ENCODE data around the gene TIA1. TPM values are rescaled to one million over a fixed set of nuclear protein-coding genes. Genes with fewer than 3 reads are reported as not detected.
"Not testable (repeated sequence)": the region's sequence is repeated elsewhere in the genome, so short reads cannot be mapped to it uniquely, and the experiment has no call there.

The TIA1 gene, protein sequence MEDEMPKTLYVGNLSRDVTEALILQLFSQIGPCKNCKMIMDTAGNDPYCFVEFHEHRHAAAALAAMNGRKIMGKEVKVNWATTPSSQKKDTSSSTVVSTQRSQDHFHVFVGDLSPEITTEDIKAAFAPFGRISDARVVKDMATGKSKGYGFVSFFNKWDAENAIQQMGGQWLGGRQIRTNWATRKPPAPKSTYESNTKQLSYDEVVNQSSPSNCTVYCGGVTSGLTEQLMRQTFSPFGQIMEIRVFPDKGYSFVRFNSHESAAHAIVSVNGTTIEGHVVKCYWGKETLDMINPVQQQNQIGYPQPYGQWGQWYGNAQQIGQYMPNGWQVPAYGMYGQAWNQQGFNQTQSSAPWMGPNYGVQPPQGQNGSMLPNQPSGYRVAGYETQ
- 10 to 100 TPM; 82.2 to 84.0 TPM for total RNA-seq
- long read RNA-seq, full-length matches to known transcripts: 9 of 27 reads
- long read RNA-seq, partial matches to known transcripts: 0 of 27 reads
- long read RNA-seq, other reads (novel, unspliced or antisense): 18 of 27 reads

DNA sequence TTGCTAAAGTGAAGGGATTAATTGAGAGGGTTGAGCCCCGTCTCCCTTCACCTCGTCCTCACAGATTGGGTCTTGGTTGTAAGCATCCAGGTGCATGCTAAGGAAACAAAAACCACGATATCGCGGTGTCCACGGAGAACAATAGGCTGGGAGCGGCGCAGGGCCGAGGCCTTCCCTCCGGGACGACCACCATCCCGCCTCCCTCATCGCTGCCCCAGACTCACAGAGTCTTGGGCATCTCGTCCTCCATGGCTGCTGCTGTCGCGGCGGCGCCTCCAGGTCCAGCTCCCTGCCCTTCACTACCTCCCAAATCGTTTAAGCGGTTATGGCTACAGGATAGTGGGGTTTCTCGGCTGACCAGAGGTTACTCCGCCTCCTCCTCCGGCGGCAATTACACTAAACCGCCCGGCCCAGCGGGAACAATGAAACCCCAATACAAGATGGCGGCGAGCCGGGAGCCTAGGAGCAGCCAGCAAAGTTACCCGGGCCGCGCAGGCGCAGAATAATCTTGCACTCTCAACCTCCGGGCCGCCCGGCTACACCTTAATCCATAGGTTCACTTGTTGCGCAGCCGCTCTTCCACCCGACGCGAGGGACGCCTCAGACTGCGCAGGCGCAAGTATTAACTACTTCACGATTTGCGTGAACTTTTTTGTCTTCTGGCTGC, at the start of gene TIA1:
Gene TIA1 (minus strand): TSS at position 448 of the 667 bp plus-strand sequence. CDS start 198 bp downstream, at position 250.
- DNase-seq (peak; percentile 98 to 99), ATAC-seq (peak; percentile 96)

DNA sequence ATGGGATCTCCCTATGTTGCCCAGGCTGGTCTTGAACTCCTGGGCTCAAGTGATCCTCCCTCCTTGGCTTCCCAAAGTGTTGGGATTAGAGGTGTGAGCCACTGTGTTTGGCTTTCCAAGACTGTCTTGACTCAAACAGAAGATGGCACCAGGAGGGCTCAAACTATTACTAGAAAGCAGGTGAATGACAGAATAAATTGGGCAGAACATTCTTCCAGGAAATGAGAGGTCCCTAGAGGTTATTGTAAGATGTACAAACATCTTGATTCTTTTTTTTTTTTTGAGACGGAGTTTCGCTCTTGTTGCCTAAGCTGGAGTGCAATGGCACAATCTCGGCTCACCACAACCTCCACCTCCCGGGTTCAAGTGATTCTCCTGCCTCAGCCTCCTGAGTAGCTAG, 49.4 kb upstream of the TIA1 start:
- DNase-seq: not testable (repeated sequence)

More for the DNA sequence above, at the start of gene TIA1:
- intact Hi-C loops (cut with DNase I, micrococcal nuclease): no loop called here

DNA sequence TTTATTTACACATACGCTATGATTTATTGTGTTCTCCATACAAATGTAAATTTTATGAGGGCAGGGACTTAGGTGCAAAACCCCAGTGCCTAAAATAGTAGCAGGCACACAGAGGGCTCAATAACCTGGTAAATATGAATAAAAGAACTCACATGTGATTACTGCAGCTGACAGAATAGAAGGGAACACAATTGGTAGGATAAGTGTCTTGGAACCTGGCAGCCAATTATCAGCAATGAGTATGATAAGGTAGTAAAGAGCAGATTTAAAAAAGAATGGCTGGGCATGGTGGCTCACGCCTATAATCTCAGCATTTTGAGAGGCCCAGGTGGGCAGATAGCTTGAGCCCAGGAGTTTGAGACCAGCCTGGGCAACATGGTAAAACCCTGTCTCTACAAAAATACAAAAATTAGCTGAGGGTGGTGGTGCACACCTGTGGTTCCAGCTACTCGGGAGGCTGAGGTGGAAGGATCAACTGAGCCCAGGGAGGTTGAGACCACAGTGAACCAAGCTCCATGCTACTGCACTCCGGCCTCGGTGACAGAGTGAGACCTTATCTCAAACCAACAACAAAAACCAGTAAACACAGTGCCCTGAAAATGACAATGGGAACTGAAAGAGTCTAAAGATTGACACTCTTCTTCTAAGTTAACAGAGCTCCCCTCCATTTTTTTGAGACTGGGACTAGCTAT, 35.2 kb upstream of the TIA1 start:
- ATAC-seq (no peak), DNase-seq (no peak)

More for the DNA sequence above, 49.4 kb upstream of the TIA1 start:
- ATAC-seq; intact Hi-C loops (cut with DNase I, micrococcal nuclease): not testable (repeated sequence)

DNA sequence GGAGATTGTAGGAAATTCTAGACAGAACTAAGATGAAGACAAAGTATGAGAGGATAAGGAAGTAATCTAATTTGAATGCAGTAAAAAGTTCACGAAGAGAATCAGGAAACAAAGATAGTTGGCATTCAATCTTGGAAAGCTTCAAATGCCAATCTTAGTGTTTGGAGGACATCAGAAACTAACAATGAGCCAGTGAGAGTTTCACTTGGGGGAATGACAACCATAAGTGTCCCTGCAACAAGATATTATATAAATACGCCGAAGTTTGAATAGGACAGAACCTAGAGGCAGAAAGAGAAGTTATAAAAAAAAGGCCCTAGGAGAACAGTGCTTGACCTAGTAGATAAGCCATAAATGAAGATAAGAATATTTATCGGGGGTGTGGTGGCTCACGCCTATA, 34.0 kb upstream of the TIA1 start:
- peak; percentile 29 for ATAC-seq
- intact Hi-C loops (cut with DNase I, micrococcal nuclease): no loop called here

More for the DNA sequence above, 35.2 kb upstream of the TIA1 start:
- intact Hi-C loops (cut with DNase I, micrococcal nuclease): no loop called here

DNA sequence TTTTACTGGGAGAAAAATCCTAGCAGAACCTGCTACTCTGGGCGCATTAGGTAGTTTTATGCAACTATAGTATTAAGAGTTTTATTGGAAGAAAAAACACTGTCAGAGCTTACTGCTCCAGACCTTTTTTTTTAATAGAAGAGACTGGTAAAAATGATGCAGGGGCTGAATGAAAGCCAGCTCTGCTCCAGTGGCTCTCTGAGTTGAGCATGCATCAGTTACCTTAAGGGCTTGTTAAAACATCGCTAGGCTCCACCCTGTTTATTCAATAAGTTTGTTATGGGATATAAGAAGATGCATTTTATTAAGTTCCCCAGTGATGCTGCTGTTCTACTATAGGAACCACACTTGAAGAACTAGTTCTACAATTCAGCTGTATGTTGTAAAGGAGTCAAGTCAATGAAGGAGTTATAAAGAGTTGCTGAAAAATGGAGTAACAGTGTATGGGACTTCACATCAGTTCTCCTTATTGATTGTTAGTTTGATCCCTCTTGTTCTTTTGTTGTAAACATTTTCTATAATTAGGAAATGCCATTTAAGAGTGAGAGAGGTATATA, 31.9 kb upstream of the TIA1 start:
- ATAC-seq (no peak), DNase-seq (no peak)
- intact Hi-C loops (cut with DNase I, micrococcal nuclease): no loop called here

More for the DNA sequence above, 34.0 kb upstream of the TIA1 start:
- DNase-seq: no peak

DNA sequence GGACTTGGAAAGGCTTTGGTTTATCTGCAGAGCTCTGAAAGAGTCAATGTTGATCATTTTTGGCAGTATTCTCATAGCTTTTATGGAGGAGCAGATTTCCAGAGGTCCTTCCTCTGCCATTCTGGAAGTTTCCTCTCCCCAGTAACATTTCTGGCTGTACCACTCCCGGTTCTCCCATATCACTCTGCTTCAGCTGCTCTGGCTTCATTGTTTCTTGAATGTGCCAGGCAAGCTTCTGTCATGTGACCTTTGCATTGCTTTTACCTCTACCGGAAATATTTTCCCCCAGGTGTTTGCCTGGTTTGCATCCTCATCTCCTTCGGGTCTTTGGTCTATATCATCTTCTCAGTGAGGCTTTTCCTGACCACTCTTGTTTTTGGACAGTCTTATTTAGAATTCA, 21.9 kb upstream of the TIA1 start:
- DNase-seq: no peak
- intact Hi-C loops (cut with DNase I, micrococcal nuclease): no loop called here
- ATAC-seq: no peak

DNA sequence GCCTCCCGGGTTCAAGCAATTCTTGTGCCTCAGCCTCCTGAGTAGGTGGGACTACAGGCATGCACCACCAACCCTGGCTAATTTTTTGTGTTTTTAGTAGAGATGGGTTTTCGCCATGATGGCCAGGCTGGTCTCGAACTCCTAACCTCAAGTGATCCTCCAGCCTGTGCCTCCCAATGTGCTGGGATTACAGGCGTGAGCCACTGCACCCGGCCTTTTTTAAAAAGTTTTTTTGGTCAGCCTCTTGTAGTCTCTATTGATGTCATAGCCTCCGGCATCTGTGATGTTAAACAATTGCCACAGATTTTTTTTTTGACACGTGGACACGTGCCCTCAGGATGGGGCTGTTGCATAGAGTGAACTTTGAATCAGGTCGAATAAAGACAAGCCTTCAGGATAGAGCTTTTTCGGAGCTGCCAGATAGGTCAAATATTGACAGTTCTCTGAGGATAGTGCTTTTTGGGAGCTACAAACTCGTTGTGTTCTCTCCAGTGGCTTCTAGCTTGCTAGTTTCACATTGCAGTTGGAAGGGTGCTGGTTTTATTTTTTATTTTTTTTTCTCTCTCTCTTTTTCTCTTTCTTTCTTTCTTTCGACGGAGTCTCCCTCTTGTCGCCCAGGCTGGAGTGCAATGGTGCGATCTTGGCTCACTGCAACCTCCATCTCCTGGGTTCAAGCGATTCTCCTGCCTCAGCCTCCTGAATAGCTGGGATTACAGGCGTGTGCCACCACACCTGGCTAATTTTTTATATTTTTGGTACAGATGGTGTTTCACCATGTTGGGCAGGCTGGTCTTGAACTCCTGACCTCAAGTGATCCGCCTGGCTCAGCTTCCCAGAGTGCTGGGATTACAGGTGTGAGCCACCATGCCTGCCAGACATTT, 21.2 kb upstream of the TIA1 start:
- intact Hi-C loops (cut with DNase I, micrococcal nuclease); DNase-seq; ATAC-seq: not testable (repeated sequence)

DNA sequence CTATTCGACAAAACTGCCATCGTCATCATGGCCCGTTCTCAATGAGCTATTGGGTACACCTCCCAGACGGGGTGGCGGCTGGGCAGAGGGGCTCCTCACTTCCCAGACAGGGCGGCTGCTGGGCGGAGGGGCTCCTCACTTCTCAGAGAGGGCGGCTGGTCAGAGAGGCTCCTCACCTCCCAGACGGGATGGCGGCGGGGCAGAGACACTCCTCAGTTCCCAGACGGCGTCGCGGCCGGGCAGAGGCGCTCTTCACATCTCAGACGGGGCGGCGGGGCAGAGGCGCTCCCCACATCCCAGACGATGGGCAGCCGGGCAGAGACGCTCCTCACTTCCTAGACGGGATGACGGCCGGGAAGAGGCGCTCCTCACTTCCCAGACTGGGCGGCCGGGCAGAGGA, 18.5 kb upstream of the TIA1 start:
- not testable (repeated sequence) for ATAC-seq, DNase-seq

DNA sequence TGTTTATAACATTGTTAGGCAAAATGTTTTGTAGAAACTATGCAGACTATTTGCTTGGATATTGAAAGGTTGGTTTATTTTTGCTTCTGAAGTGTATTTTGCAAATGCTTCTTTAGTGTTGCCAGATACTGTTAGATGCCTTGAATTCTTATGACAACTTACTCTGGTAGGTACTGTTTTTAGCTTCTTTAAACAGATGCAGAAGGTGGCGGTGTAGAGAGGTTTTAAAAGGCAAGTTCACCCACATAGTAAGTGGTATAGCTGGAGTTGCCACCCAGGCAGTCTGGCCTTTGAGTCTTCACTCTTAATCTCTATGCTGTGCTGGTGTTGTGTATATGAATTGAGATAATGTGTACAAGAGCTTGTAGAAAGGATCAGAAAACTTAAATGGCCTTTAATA, 13.1 kb upstream of the TIA1 start:
- DNase-seq (no peak), ATAC-seq (no peak)
- intact Hi-C loops (cut with DNase I, micrococcal nuclease): no loop called here

More for the DNA sequence above, 18.5 kb upstream of the TIA1 start:
- intact Hi-C loops (cut with DNase I, micrococcal nuclease): not testable (repeated sequence)

DNA sequence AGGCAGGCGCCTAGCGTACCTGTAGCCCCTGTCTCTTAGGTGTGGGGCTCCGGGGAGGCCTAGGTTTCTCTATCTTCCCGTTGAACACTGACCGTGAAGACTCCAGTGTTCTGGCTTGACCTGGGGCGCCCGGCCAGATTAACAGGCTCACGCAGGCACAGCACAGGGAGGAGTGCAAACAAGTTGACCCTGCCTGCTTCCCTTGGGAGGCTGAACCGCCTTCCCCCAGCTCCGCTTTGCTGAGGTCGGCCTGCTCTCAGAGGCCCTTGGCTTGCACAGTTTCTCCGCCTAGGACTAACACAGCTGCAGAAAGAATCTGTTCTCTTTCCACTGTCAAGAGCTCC, 10.1 kb upstream of the TIA1 start:
- ATAC-seq (peak; percentile 58), DNase-seq (peak; percentile 61 to 65)
- intact Hi-C loops (cut with DNase I, micrococcal nuclease): no loop called here

DNA sequence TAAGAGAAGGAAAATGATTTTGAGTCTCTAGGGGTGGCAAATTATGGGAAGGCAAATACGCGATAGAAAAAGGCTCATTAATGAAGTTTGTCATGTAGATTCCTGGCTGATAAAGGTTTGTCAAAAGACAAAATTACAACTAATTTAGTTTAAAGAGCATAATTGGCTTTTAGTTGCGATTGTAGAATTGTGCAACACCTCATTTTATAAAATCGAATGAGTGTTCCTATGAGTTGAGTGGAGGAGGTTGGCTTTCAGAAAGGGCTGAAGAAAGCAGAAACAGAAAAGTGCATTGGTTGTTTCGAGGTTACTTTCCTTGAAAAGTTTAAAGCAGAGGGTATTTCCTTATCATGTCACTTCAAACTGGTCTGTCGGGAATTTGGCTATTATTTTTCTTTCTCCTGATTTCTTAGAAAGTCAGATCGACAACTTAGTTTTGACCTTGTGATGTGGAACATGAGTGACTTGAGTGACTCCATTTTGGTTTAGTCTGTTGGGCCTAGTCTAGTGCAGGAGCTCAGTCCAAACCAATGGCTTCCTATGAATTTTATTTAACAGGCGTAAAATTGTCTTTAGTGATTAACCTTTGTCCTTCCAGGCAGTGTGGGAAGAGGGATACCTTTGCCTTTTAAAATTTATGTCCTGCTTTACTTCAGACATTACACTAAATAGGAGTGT, 7.3 kb upstream of the TIA1 start:
- no peak for ATAC-seq
- no peak for DNase-seq
- intact Hi-C loops (cut with DNase I, micrococcal nuclease): no loop called here

DNA sequence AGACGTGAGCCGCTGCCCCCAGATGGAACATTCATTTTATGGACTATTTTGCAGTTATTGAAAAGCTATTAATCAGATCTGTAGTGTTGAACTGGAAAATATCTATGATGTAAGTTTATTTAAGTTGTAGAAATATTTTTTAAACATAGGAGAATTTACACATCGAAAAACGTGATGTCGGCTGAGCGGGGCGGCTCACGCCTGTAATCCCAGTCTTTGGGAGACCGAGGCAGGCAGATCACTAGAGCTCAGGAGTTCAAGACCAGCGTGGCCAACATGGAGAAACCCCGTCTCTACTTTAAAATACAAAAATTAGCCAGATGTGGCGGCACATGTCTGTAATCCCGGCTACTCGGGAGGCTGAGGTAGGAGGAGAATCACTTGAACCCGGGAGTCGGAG, 2.0 kb upstream of the TIA1 start:
- intact Hi-C loops (cut with DNase I, micrococcal nuclease): no loop called here
- no peak for ATAC-seq
- no peak for DNase-seq

DNA sequence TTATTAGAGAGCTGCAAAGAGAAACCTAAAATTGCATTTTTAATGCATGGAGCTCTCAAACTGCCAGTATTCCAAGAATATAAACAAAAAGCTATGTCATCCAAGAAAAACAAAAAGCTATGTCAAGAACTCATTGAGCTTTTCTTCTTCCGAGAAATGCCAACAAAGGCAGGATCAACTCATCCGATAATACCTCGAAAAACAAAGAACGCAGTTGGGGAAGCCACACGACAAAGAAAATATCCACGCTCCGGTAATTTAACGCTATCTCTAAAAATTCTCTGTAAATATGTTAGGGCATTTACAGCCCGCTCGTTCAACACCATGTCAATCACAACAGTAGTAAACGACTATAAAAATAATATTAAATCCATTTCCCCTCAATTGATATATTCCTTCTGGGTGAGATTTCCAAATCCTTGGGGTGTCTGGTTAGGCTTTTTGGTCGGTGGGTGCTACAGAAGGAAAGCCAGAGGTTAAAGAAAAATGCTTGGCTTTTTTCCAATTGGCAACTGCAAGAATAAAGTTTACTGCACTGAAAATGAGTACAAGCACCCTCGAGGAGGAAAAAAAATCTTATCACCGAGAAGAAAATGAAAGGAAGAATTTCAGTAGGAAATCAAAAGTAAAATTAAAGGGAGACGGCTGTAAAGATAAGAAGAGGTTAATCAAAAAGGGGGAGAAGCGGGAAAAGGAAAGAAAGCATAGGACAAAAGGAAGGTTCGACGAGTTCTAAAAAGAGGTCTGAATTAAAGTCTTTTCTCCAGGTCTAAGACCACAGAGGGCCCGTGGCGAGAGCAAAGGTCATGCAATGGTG, 856 bp downstream of the TIA1 start:
- ATAC-seq (peak; percentile 6), DNase-seq (no peak)
- intact Hi-C loops (cut with DNase I, micrococcal nuclease): no loop called here

DNA sequence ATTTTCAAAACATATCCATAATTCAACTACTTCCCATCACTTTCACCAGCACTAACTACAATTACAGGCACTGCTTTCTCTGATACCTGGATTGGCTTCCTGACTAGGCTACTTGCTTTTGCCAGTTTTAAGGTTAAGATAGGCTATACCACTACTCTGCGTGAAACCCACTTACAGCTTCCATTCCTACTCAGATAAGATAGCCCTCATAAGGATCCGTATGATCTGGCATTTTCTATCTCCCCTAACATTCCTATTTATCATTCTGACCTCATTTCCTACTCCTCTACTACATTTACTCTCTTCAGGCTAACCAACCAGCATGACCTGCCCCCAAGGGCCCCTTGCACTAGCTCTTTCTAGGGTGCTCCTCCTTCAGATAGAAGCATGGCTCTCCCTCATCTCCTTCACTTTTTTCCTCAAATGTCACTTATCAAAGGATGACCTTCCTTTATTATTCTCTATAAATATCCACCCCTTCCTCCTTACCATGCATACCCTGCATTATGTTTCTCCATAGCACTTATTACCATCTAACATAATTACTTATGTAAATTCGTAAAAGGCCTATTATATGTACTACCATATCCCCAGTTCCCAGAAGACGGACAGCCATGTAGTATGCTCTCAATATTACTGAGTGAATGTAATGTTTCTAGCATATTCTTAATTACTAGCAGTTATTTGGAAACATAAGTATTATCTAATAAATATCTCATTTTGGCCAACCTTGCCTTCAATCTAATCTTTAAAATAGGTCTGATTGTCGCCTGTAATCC, 4.4 kb downstream of the TIA1 start:
- no peak for DNase-seq
- intact Hi-C loops (cut with DNase I, micrococcal nuclease): no loop called here
- no peak for ATAC-seq

DNA sequence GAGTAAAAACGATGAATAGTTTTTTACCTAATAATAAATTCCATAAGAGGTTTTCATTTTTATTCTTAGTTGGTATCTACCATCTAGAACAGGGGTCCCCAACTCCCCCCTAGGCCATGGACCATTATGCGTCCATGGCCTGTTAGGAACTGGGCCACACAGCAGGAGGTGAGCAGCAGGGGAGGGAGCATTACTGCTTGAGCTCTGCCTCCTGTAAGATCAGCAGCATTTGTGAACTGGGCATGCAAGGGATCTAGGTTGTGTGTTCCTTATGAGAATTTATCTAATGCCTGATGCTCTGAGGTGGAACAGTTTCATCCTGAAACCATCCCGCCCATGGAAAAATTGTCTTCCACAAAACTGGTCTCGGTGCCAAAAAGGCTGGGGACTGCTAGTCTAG, 5.9 kb downstream of the TIA1 start:
- DNase-seq (no peak), ATAC-seq (no peak)
- intact Hi-C loops (cut with DNase I, micrococcal nuclease): no loop called here

DNA sequence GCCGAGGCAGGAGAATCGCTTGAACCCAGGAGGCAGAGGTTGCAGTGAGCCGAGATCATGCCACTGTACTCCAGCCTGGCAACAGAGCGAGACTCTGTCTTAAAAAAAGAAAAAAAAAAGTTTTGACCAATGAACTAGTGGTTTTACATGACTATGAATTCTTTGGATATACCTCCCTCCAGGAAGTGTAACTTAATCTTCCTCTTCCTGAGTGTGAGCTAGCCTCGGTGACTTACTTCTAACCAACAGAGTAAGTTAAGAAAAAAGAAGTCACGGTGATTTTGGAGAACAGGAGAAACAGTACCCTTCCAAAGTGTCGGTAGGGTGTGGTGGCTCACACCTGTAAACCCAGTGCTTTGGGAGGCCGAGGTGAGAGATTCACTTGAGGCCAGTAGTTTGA, 7.1 kb downstream of the TIA1 start:
- no peak for DNase-seq
- ATAC-seq: no peak
- intact Hi-C loops (cut with DNase I, micrococcal nuclease): no loop called here

Measured in left colon (tissue), 2 donors.